ENCODE measurements around the gene SLF2. TPM values are rescaled to one million over a fixed set of nuclear protein-coding genes. Genes with fewer than 3 reads are reported as not detected.
A peak's percentile ranks its signal among the peaks of the same experiment; 100 is the strongest.

The SLF2 gene
- total and polyA plus RNA-seq, 10 donors, result 11.5 to 90.9 (median 46.8) TPM

DNA sequence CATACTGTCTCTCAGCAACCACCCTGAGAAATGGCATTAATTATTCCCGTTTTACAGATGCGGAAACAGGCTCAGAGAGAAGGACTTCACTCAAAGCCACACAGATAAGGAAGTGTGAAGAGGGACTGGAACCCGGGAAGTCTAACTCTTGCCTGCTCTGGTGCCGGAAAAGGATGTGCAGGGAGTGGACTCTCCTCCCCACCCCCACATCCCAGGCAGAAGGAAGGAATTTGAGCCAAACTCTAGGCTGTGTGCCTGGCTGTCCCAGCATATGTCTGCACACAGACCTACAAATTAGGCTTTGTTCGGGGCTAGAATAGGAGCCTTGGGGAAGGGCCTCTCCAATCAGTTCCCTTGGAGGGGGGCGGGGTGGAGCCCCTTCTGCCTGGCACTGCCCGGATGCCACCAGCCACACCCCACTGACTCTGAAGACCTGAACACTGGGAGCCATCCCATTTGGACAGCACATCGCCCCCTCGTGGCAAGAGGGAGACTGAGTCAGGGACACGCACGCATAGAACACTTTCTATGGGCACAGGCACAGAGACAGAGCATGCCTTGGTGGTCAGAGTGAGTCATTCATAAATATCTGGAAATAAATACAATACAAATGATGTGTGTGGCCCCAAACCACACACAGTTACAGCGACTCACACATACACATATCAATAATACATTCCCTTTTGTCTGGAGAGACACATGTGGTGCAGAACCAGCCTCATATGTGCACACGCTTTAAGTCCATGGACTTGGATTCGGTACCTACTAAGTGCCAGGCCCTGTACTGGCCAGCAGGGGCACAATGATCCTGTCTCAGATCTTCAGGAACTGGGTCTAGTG lies 100.0 kb downstream of the SLF2 start:
- Histone ChIP-seq H3K27me3 (replicated peaks in 1 of 7) (peaks cover 0 to 23% (median 6%) of the 10 kb centered on the region in 7 donors), H3K4me3 (no peak overlapping the region), H3K36me3 (no peaks in the 10 kb centered on the region), H3K4me1 (peaks cover 10 to 43% (median 22%) of the 10 kb centered on the region in 6 donors), H3K27ac (peak overlapping the region in 7 of 8 donors; percentile 36 to 77 (median 57)), H3K9me3 (no peaks in the 10 kb centered on the region)
- intact Hi-C loops (cut with DNase I; ENCODE audit: low total_unique reads), result no loop called here
- peak; percentile 89 for DNase-seq
- no peak for TF ChIP-seq POLR2A (IDR thresholded peaks at IDR 0.05)
- peak; percentile 73 to 97 (median 90) for TF ChIP-seq CTCF (IDR thresholded peaks at IDR 0.05 in 8 of 11, conservative IDR thresholded peaks at IDR 0.05 in 3 of 11)
- TF ChIP-seq POLR2AphosphoS5 (IDR thresholded peaks at IDR 0.05), result peak; percentile 47 to 73 (median 64)
- 18 to 33% (median 22%) methylated on average over 8 to 14 of the region's 14 CpGs for WGBS, 5 donors

GRCh38 chr10:101013365-101013825 lies 100.6 kb downstream of the SLF2 start:
- H3K27ac ChIP-seq, result peak overlapping the region in 6 of 8 donors; percentile 36 to 77 (median 58)
- no peak overlapping the region for H3K4me3 ChIP-seq
- DNase-seq, result no peak
- H3K27me3 ChIP-seq (replicated peaks in 1 of 7), result peaks cover 0 to 30% (median 6%) of the 10 kb centered on the region in 7 donors
- TF ChIP-seq POLR2A (IDR thresholded peaks at IDR 0.05), result no peak
- TF ChIP-seq CTCF (IDR thresholded peaks at IDR 0.05 in 8 of 11, conservative IDR thresholded peaks at IDR 0.05 in 3 of 11), result no peak
- no peak for TF ChIP-seq POLR2AphosphoS5 (IDR thresholded peaks at IDR 0.05)
- WGBS, 5 donors, result 56 to 67% (median 58%) methylated on average over 9 of the region's 9 CpGs
- no peaks in the 10 kb centered on the region for H3K36me3 ChIP-seq
- intact Hi-C loops (cut with DNase I; ENCODE audit: low total_unique reads), result no loop called here
- H3K4me1 ChIP-seq, result peaks cover 10 to 44% (median 27%) of the 10 kb centered on the region in 6 donors
- H3K9me3 ChIP-seq, result no peaks in the 10 kb centered on the region

- no peaks in the 10 kb centered on the region for H3K9me3 ChIP-seq
- TF ChIP-seq POLR2AphosphoS5 (IDR thresholded peaks at IDR 0.05) (peak in 1 of 3 donors; percentile 32), CTCF (IDR thresholded peaks at IDR 0.05 in 8 of 11, conservative IDR thresholded peaks at IDR 0.05 in 3 of 11) (peak; percentile 84 to 97 (median 92)), POLR2A (IDR thresholded peaks at IDR 0.05) (no peak)
- H3K4me3 ChIP-seq, result no peak overlapping the region
- DNase-seq, result peak; percentile 93
- WGBS, 5 donors, result 19 to 26% (median 22%) methylated on average over 11 of the region's 11 CpGs
- H3K36me3 ChIP-seq, result no peaks in the 10 kb centered on the region
- H3K27ac ChIP-seq, result no peak overlapping the region
- peaks cover 0 to 38% (median 6%) of the 10 kb centered on the region in 7 donors for H3K27me3 ChIP-seq (replicated peaks in 1 of 7)
- H3K4me1 ChIP-seq, result peaks cover 18 to 48% (median 36%) of the 10 kb centered on the region in 6 donors
- intact Hi-C loops (cut with DNase I; ENCODE audit: low total_unique reads), result no loop called here
Measured at GRCh38 chr10:101014230-101014884, 101.6 kb downstream of the SLF2 start.

Small RNAs within 50 kb of the gene (microRNA-seq; reads per million reads assigned to microRNA genes)
- gene MIR608, result 0 reads per million in 3 donors

Small RNAs within 50 kb of the gene (small RNA-seq; reads per million reads assigned to genes)
- gene MIR608 (0 reads per million in 4 donors), gene RF00019 (0 reads per million in 4 donors)

Other genes with a start within 250 kb of the SLF2 start
- gene PAX2, start 167.4 kb upstream of the SLF2 start, total RNA-seq, result not detected
- gene PAX2, start 167.4 kb upstream of the SLF2 start, polyA plus RNA-seq, result not detected
- 1 to 10 TPM in 5 of 7 donors, under 1 TPM in 2; 0.46 to 2.8 (median 1.1) TPM for gene SEMA4G, start 56.5 kb downstream of the SLF2 start, total RNA-seq
- gene SEMA4G, start 56.5 kb downstream of the SLF2 start, polyA plus RNA-seq, result under 1 TPM; 0.52 to 0.83 (median 0.74) TPM
- gene MRPL43, start 74.5 kb downstream of the SLF2 start, total RNA-seq, result 10 to 100 TPM; 38.3 to 55.9 (median 48.4) TPM
- 10 to 100 TPM; 70.4 to 92.4 (median 79.1) TPM for gene MRPL43, start 74.5 kb downstream of the SLF2 start, polyA plus RNA-seq
- 1 to 10 TPM; 5.6 to 9.4 (median 8.5) TPM for gene TWNK, start 74.6 kb downstream of the SLF2 start, total RNA-seq
- gene TWNK, start 74.6 kb downstream of the SLF2 start, polyA plus RNA-seq, result 1 to 10 TPM; 7.4 to 9.9 (median 7.9) TPM
- gene LZTS2, start 86.8 kb downstream of the SLF2 start, total RNA-seq, result 10 to 100 TPM; 40.9 to 76.6 (median 56.9) TPM
- gene LZTS2, start 86.8 kb downstream of the SLF2 start, polyA plus RNA-seq, result 10 to 100 TPM; 21.8 to 55.3 (median 25.9) TPM
- gene PDZD7, start 118.2 kb downstream of the SLF2 start, total RNA-seq, result 1 to 10 TPM in 5 of 7 donors, under 1 TPM in 2; 0.42 to 2.3 (median 1.6) TPM
- gene PDZD7, start 118.2 kb downstream of the SLF2 start, polyA plus RNA-seq, result under 1 TPM; 0.17 to 0.77 (median 0.30) TPM
- gene SFXN3, start 118.3 kb downstream of the SLF2 start, total RNA-seq, result 10 to 100 TPM; 35.6 to 70.0 (median 44.3) TPM
- 10 to 100 TPM in 2 of 3 donors, 1 to 10 TPM in 1; 7.9 to 16.6 (median 10.8) TPM for gene SFXN3, start 118.3 kb downstream of the SLF2 start, polyA plus RNA-seq
- 10 to 100 TPM; 15.1 to 67.3 (median 57.3) TPM for gene KAZALD1, start 149.0 kb downstream of the SLF2 start, total RNA-seq
- 10 to 100 TPM; 11.6 to 32.5 (median 15.5) TPM for gene KAZALD1, start 149.0 kb downstream of the SLF2 start, polyA plus RNA-seq
- 10 to 100 TPM; 21.0 to 91.5 (median 35.0) TPM for gene TLX1, start 218.3 kb downstream of the SLF2 start, total RNA-seq
- 10 to 100 TPM in 1 of 3 donors, 1 to 10 TPM in 2; 5.7 to 11.7 (median 7.5) TPM for gene TLX1, start 218.3 kb downstream of the SLF2 start, polyA plus RNA-seq